ENCODE measurements around the gene CXCL13.
"Not testable (repeated sequence)": the region's sequence is repeated elsewhere in the genome, so short reads cannot be mapped to it uniquely, and the experiment has no call there.

The CXCL13 gene, protein sequence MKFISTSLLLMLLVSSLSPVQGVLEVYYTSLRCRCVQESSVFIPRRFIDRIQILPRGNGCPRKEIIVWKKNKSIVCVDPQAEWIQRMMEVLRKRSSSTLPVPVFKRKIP

DNA sequence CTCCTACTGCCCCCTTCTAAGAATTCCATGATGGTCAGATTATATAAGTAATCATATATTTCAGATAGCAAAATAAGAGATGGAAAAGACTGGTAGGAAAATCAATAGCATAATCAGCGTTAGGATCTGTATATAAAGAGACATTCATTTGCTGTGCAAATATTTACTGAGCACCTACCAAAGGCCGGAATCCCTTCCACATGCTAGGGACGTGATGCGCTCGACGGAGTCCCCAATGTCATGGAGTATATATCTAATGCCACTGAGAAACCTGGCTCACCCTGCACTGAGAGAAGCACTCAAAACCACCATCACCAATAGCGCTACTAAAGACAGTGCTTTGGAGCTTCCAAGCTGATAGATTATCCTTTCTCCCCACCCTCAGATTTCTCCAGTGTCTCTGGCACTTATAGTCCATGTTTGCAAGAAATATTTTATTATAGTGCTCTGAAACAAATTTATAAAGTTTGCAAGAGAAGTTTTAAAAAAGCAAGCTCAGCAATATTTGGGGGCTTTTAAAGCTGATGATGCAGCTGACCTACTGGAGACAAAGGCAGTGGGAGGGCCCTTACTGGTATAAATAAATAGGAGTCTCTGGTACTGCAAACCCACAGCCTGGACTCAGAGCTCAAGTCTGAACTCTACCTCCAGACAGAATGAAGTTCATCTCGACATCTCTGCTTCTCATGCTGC is at the start of gene CXCL13:
Gene CXCL13, plus strand, starts transcription at position 611 of the 693 bp plus-strand sequence. Its CDS starts 46 bp downstream, at position 657.
- ATAC-seq (ENCODE audit: low read depth) = no peak
- TF ChIP-seq, protein P1, sequence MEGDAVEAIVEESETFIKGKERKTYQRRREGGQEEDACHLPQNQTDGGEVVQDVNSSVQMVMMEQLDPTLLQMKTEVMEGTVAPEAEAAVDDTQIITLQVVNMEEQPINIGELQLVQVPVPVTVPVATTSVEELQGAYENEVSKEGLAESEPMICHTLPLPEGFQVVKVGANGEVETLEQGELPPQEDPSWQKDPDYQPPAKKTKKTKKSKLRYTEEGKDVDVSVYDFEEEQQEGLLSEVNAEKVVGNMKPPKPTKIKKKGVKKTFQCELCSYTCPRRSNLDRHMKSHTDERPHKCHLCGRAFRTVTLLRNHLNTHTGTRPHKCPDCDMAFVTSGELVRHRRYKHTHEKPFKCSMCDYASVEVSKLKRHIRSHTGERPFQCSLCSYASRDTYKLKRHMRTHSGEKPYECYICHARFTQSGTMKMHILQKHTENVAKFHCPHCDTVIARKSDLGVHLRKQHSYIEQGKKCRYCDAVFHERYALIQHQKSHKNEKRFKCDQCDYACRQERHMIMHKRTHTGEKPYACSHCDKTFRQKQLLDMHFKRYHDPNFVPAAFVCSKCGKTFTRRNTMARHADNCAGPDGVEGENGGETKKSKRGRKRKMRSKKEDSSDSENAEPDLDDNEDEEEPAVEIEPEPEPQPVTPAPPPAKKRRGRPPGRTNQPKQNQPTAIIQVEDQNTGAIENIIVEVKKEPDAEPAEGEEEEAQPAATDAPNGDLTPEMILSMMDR (IDR thresholded peaks at IDR 0.05; ENCODE audit: poor library complexity, severe bottlenecking) = no peak
- DNase-seq (ENCODE audit: low spot score) = no peak
- no peaks in the 10 kb centered on the region for H3K9me3 ChIP-seq (ENCODE audit: severe bottlenecking)
- H3K36me3 ChIP-seq (ENCODE audit: low read depth) = no peaks in the 10 kb centered on the region
- H3K4me3 ChIP-seq (ENCODE audit: severe bottlenecking) = no peak within 1 kb of the TSS
- no peaks in the 10 kb centered on the region for H3K27me3 ChIP-seq (ENCODE audit: insufficient read depth, poor library complexity, severe bottlenecking)
- H3K4me1 ChIP-seq (ENCODE audit: insufficient read depth, poor library complexity, severe bottlenecking) = peaks cover 14% of the 10 kb centered on the region
- H3K27ac ChIP-seq (ENCODE audit: poor library complexity, severe bottlenecking) = no peak within 1 kb of the TSS

DNA sequence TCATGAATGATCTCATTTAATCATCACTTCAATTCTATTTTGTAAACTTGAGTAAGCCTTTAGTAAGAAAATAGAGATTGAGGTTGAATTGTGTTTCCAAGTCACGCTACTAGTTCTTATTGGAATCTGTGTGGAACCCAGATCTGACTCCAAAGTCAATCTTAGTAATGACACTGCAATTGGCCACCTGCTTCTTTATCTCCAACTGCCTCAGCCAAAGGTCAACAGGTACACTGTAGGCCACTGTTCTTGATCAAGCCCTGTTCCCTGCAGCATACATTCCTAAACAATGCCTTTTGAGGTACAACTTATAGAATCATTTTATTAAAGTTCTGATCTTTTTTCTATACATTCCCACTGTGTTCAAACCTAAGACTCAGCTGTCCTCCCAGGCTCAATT is 45.5 kb upstream of the CXCL13 start:
- TF ChIP-seq, protein P1 (IDR thresholded peaks at IDR 0.05; ENCODE audit: poor library complexity, severe bottlenecking) = no peak
- H3K4me3 ChIP-seq (ENCODE audit: severe bottlenecking) = no peak overlapping the region
- no peaks in the 10 kb centered on the region for H3K27me3 ChIP-seq (ENCODE audit: insufficient read depth, poor library complexity, severe bottlenecking)
- H3K27ac ChIP-seq (ENCODE audit: poor library complexity, severe bottlenecking) = no peak overlapping the region
- H3K4me1 ChIP-seq (ENCODE audit: insufficient read depth, poor library complexity, severe bottlenecking) = no peaks in the 10 kb centered on the region
- peaks cover 5% of the 10 kb centered on the region for H3K9me3 ChIP-seq (ENCODE audit: severe bottlenecking)
- H3K36me3 ChIP-seq (ENCODE audit: low read depth) = no peaks in the 10 kb centered on the region
- no peak for ATAC-seq (ENCODE audit: low read depth)
- no peak for DNase-seq (ENCODE audit: low spot score)

DNA sequence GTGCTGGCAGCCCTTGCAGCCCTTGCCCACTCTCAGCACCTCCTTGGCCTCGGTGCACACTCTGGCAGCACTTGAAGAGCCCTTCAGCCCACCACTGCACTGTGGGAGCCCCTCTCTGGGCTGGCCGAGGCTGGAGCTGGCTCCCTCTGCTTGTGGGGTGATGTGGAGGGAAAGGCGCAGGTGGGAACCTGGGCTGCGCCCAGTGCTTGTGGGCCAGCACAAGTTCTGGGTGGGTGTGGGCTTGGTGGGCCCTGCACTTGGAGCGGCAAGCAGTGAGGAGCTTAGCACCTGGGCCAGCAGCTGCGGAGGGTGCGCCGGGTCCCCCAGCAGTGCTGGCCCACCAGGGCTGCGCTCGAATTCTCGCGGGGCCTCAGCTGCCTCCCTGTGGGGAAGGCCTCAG is 43.9 kb upstream of the CXCL13 start:
- DNase-seq (ENCODE audit: low spot score); ATAC-seq (ENCODE audit: low read depth); H3K27ac ChIP-seq (ENCODE audit: poor library complexity, severe bottlenecking); H3K27me3 ChIP-seq (ENCODE audit: insufficient read depth, poor library complexity, severe bottlenecking); H3K4me3 ChIP-seq (ENCODE audit: severe bottlenecking); H3K9me3 ChIP-seq (ENCODE audit: severe bottlenecking); H3K36me3 ChIP-seq (ENCODE audit: low read depth); H3K4me1 ChIP-seq (ENCODE audit: insufficient read depth, poor library complexity, severe bottlenecking): not testable (repeated sequence)

DNA sequence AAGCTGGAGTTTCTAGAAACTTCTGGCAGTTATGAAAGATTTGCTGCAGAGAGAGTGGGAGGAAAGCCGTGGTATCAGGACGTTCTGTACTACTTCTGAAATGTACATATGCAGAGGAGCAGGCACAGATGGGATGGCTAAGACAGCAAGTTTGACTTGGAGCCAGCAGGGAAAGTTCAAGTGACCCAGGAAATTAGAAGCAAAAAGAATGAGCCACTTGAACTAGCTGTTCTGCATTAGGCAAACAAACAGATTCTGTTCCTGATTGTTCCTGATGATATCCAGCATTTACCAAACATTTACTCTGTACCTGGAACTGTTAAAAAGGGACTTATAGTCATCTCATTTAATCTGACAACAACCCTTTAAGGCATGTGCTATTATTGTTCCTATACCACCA is 41.4 kb upstream of the CXCL13 start:
- H3K27me3 ChIP-seq (ENCODE audit: insufficient read depth, poor library complexity, severe bottlenecking) = no peaks in the 10 kb centered on the region
- no peak overlapping the region for H3K27ac ChIP-seq (ENCODE audit: poor library complexity, severe bottlenecking)
- H3K4me3 ChIP-seq (ENCODE audit: severe bottlenecking) = no peak overlapping the region
- no peaks in the 10 kb centered on the region for H3K36me3 ChIP-seq (ENCODE audit: low read depth)
- TF ChIP-seq, protein P1 (IDR thresholded peaks at IDR 0.05; ENCODE audit: poor library complexity, severe bottlenecking) = no peak
- no peaks in the 10 kb centered on the region for H3K4me1 ChIP-seq (ENCODE audit: insufficient read depth, poor library complexity, severe bottlenecking)
- H3K9me3 ChIP-seq (ENCODE audit: severe bottlenecking) = no peaks in the 10 kb centered on the region
- DNase-seq (ENCODE audit: low spot score) (no peak), ATAC-seq (ENCODE audit: low read depth) (no peak)

DNA sequence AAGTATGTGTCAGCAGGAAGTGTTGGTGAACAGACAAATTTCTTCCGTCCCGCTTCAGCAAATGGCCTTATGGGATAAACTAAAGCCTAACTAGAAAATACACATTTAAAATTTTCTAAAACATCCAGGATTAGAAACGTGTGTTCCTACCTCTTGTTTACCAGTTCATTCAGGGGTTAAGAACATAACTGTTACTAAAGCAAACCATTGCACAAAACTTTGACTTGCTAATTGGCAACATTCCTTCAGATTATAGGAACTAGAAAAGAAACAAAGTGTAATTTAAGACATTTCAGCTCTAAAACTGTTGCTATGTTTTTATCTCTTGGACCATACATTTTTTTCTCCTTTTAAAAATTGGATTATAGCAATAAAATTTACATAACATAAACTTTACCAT is 39.5 kb upstream of the CXCL13 start:
- no peak overlapping the region for H3K27ac ChIP-seq (ENCODE audit: poor library complexity, severe bottlenecking)
- DNase-seq (ENCODE audit: low spot score) = no peak
- H3K4me1 ChIP-seq (ENCODE audit: insufficient read depth, poor library complexity, severe bottlenecking) = no peaks in the 10 kb centered on the region
- no peak overlapping the region for H3K4me3 ChIP-seq (ENCODE audit: severe bottlenecking)
- ATAC-seq (ENCODE audit: low read depth) = no peak
- H3K9me3 ChIP-seq (ENCODE audit: severe bottlenecking) = no peaks in the 10 kb centered on the region
- TF ChIP-seq, protein P1 (IDR thresholded peaks at IDR 0.05; ENCODE audit: poor library complexity, severe bottlenecking) = no peak
- no peaks in the 10 kb centered on the region for H3K27me3 ChIP-seq (ENCODE audit: insufficient read depth, poor library complexity, severe bottlenecking)
- no peaks in the 10 kb centered on the region for H3K36me3 ChIP-seq (ENCODE audit: low read depth)
